GM04504 (cell line): ENCODE measurements around the gene ZG16.
"Not testable (repeated sequence)": the region's sequence is repeated elsewhere in the genome, so short reads cannot be mapped to it uniquely, and the experiment has no call there.

Source experiments
- DNase-seq: peaks from one replicate; pipeline ENCODE4 v3.0.0-alpha.2; 2012; ENCODE audit warnings: low read depth

The ZG16 gene

DNA sequence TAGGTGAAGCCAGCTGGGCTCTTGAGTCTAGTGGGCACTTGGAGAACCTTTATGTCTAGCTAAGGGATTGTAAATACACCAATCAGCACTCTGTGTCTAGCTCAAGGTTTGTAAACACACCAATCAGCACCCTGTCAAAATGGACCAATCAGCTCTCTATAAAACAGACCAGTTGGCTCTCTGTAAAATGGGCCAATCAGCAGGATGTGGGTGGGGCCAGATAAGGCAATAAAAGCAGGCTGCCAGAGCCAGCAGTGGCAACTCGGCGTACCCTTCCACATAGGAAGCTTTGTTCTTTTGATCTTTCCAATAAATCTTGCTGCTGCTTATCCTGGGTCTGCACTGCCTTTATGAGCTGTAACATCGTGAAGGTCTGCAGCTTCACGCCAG is 29.3 kb upstream of the ZG16 start:
- DNase-seq, result not testable (repeated sequence)

DNA sequence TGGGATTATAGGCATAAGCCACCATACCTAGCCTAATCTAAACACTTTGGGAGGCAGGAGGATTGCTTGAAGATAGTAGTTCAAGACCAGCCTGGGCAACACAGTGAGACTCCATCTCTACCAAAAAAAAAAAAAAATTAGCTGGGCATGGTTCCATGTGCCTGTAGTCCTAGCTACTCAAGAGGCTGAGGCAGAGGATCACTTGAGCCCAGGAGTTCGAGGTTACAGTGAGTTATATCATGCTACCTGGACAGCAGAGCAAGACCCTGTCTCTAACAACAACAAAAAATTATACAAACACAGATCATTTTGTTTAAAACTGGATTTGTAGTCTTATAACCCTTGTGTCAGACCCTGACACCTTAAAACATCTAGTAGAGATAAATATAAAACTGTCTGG is 24.5 kb upstream of the ZG16 start:
- DNase-seq, result no peak

GRCh38 chr16:29756654-29757053 is 21.4 kb upstream of the ZG16 start:
- no peak for DNase-seq

DNA sequence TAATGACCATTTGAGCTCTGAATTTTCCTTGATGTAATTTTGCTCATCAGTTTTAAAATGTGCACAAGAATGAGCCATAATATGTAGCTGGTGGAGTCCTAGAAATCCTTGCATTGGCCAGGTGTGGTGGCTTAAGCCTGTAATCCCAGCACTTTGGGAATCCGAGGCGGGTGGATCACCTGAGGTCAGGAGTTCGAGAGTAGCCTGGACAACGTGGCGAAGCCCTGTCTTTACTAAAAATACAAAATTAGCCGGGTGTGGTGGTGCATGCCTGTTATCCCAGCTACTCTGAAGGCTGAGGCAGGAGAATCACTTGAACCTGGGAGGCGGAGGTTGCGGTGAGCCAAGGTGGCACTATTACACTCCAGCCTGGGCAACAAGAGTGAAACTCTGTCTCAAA is 21.0 kb upstream of the ZG16 start:
- not testable (repeated sequence) for DNase-seq

GRCh38 chr16:29757950-29758466 is 20.0 kb upstream of the ZG16 start:
- DNase-seq, result peak; percentile 3

DNA sequence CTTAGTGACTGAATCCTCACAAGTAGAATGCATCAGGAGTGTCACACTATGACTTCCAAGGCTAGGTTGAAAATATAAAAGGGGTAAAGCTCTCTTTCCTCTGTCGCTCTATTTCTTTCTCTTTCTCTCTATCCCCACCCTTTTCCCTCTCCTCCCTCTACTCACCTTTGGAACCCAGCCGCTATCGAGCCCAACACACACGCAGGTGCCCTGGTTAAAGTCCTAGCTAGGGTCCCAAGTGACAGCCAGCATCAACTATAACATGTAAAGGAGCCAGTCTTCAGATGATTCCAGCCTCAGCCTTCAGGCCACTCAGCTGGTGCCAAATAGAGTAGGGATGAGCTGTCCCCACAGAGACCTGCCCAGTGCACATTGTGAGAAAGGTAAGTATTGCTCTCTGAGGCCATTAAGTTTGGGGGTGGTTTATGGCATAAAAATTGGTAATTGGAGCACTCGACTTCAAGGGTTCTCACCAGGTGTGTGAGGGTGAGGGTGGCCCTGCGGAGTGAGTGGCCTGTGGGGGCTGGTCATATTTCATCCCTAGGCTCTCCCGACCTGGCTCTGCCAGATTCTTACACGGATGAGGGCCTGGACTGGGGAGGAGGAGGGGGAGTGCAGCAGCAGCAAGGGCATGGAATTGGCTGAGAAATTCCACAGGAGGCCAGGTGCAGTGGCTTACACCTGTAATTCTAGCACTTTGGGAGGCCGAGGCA is 17.3 kb upstream of the ZG16 start:
- no peak for DNase-seq

DNA sequence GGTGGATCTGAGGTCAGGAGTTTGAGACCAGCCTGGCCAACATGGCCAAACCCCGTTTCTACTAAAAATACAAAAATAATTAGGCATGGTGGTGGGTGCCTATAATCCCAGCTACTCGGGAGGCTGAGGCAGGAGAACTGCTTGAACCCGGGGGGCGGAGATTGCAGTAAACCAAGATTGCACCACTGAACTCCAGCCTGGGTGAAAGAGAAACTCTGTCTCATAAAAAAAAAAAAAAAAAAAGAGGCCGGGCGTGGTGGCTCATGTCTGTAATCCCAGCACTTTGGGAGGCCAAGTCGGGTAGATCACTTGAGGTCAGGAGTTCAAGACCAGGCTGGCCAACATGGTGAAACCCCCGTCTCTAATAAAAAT is 16.8 kb upstream of the ZG16 start:
- not testable (repeated sequence) for DNase-seq

- DNase-seq, result no peak
Observed at GRCh38 chr16:29761882-29762281, 16.2 kb upstream of the ZG16 start.

- DNase-seq, result no peak
Observed at GRCh38 chr16:29763326-29763725, 14.7 kb upstream of the ZG16 start.

DNA sequence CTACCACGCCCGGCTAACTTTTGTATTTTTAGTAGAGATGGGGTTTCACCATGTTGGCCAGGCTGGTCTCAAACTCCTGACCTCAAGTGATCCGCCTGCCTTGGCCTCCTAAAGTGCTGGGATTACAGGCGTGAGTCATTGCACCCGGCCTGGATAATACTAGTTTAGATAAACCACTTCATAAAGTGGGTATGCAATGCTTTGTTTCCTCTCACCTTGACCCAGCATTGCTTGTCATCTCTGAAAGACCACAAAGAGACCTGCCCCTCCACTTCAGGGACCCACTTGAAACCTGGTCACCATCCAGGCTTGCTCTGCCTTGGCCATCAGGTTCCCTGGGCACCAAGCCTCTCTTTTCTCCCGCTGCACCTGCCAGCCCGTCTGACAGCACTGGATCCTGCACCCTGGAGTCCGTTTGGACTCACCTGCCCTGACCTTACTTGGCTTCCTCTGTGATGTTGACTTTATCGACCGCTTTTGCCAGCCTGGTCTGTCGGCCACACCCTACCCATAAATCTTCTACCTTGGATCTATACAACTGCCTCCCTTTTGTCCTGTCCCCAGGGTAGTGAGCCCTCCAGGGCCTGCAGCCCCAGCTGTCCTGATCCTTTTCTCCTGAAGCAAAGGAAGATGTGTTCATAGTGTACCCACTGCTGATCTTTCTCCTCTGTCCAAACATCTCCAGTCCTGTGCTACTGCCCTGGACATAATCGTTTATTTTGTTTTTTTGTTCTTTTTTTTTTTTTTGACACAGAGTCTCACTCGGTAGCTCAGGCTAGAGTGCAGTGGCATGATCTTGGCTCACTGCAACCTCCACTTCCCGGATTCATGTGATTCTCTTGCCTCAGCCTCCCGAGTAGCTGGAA is 12.7 kb upstream of the ZG16 start:
- DNase-seq, result no peak

DNA sequence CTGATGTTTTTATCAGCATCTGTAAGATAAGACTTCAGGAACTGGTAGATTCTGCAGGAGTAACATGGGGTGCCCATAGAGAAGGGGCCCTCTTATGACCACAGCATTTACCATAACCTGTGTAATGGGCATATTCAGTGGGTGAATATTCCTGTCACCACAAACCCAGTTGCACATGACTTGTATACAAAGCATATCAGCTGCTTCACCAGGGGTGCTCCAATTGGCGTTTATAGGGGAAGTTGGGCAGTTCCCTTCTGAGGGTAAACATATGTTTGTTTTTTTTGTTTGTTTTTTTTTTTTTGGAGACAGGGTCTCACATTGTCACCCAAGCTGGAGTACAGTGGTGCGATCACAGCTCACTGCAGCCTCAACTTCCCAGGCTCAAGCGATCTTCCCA is 11.5 kb upstream of the ZG16 start:
- DNase-seq, result no peak

DNA sequence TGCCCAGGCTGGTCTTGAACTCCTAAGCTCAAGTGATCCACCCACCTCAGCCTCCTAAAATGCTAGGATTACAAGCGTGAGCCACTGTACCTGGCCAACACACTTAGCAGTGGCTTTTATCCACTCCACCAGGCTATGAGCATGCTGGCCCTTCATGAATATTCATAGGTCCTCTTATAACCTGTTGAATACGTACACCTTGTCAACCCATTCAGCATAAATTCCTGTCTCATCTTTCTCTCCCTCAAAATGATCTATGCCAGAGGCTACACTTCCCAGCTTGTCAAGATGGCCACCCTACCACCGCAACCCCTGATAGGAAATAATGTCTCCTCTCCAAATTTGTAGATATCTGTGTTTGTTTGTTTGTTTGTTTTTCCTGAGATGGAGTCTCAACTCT is 11.0 kb upstream of the ZG16 start:
- no peak for DNase-seq

DNA sequence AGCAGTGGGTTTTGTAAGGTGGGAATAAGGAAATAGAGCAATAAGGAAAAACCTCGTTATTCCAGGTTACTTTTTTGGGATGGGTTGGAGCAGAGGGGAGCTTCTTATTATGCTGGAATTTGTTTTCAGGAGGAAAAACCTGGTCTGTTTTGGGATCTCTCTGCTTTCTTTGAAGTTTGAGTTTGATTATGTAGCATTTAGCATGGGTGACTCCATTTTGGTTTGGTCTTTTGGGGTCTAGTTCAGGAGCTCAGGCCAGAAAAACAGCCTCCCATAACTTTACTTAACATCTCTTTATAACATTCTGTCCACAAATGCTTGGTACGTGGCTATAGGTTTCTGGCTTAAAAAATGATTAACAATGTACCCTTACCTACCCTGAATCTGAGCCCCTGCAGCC is 8.5 kb upstream of the ZG16 start:
- DNase-seq, result no peak

DNA sequence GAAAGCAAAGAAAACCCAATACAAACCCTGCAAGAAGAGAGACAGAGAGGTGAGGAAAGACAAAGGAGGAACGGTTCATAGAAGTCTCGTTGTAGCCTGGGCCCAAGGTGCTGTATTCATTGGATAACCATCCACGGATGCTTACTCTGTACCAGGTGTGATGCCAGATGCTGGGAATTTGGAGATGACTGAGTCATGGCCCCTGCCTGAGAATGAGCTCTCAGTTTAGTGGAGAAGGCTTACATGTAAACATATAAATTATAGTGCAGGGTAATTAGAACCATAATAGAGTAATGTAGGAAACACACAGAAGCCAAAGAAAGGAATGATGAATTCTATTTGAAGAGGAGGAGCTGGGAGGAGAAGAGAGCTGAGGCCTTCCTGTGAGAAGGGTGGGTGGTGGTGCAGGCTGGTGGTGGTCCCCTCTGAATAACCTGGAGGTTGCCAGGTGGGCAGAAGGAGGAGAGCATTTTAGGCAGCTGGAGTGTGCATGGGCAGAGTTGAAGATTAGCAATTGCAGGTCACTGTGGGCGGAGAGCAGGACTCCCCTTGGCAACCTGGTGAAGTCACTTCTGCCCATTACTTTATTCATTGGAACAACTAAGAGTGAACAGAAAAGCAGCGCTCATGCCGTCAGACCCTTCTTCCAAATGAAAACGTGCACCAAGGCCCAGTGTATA is 7.7 kb upstream of the ZG16 start:
- DNase-seq, result no peak

DNA sequence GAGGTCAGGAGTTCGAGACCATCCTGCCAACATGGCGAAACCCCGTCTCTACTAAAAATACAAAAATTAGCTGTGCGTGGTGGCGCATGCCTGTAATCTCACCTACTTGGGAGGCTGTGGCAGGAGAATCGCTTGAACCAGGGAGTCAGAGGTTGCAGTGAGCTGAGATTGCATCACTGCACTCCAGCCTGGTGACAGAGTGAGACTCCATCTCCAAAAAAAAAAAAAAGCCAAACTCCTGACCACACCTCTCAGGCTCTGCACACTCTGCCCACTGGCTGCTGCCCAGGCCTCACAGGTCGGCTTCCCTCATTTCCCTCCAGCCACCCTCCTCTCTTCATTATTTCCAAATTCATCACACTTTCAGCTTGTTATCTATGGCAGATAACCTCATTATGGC is 5.7 kb upstream of the ZG16 start:
- DNase-seq, result not testable (repeated sequence)

- DNase-seq, result no peak
Observed at GRCh38 chr16:29774730-29775129, 3.3 kb upstream of the ZG16 start.

DNA sequence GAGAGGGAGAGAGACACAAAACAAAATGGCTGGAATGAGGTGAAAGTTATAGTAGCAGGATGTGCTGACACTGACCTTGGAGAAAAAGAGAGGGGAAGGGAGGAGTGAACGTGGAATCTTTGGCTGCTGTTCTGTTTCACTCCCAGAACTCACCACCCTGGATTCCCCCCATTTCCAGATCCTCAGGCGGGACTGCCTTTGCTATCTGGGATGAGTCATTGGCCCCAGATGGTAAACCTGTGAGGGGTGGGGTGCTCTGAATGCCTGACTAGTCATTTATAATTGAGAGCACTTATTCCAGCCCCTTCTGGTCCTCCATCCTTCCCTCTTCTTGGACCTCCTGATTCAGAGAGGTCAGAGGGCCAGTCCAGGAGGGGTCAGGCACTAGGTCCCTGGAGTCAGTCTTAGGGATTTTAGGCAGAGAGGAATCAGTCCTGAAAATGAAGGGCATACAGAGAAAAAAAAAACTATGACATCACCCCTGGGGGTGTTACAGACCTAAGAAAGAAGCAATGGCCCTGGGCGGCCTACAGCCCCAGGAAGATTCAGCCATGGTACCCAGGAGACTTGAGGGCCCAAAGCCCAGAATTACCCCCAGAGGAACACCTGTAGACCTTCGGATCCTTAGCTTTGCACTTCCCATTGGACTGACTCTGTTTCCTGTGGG is 2.2 kb upstream of the ZG16 start:
- no peak for DNase-seq

DNA sequence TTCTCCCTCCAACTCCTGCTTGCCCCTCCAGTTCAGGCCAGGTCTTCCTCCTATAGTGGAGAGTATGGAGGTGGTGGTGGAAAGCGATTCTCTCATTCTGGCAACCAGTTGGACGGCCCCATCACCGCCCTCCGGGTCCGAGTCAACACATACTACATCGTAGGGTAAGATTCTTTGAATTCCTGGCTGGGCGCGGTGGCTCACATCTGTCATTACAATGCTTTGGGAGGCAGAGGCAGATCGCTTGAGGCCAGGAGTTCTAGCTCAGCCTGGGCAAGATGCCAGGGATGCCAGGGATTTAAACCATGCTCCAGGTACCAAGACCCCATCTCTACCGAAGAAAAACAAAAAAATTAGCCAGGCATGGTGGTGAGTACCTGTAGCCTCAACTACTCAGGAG is 1.4 kb downstream of the ZG16 start:
- DNase-seq, result no peak

- DNase-seq, result not testable (repeated sequence)
Observed at GRCh38 chr16:29783094-29783953, 5.3 kb downstream of the ZG16 start.

DNA sequence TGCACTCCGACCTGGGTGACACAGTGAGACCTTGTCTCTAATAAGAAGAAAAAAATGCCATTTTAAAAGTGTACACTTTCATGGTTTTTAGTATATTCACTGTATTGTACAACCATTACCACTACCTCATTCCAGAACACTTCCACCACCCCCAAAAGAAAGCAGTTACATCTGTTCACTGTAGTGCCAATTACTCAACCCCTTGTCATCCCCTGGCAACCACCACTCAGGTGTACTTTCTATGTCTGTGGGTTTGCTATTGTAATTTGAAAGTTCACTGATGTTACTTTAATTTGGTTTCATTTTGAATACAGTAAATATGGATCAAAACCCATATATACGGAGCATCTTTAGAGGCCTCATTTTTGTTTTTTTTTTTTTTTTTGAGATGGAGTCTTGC is 6.1 kb downstream of the ZG16 start:
- DNase-seq, result no peak

- no peak for DNase-seq
Observed at GRCh38 chr16:29784901-29785500, 6.9 kb downstream of the ZG16 start.
